Omental fat pad (tissue), 4 donors: ENCODE data around the gene GCK. TPM values are rescaled to one million over a fixed set of nuclear protein-coding genes. Genes with fewer than 3 reads are reported as not detected.

Experiments
- ATAC-seq: fragments of 150-250 bp; one replicate; pipeline ENCODE4 v1.9.1; 2016; ENCODE audit warnings: mild to moderate bottlenecking, moderate library complexity; ENCODE audit not compliant: low FRiP score
- DNase-seq: peaks from one replicate; pipeline ENCODE4 v3.0.0-alpha.2; 2019; ENCODE audit warnings: low spot score
- CTCF ChIP-seq, 3 donors: fragments of 450-650 bp; IDR thresholded peaks; one replicate each; pipeline ENCODE4 v1.5.1; 2016 to 2017; ENCODE audit warnings: antibody characterized with exemption in 3 of 3, mild to moderate bottlenecking in 3 of 3, moderate library complexity in 2 of 3
- total RNA-seq, 4 donors: library from RNA; depleted of rRNA; stranded (reverse); fragments of >200 nt; gene quantifications; one replicate each; pipeline ENCODE4 v1.1.0, GENCODE V29; 2016

GCK gene
- total RNA-seq, 4 donors from 2014 or later, result 0.38 to 3.9 (median 1.1) TPM

- TF ChIP-seq CTCF (IDR thresholded peaks at IDR 0.05), result no peak
- ATAC-seq, result no peak
- no peak for DNase-seq
These were observed 6.7 kb upstream of the GCK start for GRCh38 chr7:44195889-44196288.

- no peak for DNase-seq
- ATAC-seq, result no peak
- no peak for TF ChIP-seq CTCF (IDR thresholded peaks at IDR 0.05)
These were observed 5.4 kb upstream of the GCK start for GRCh38 chr7:44194562-44195145.

- ATAC-seq (no peak), DNase-seq (no peak)
- no peak for TF ChIP-seq CTCF (IDR thresholded peaks at IDR 0.05)
These were observed 4.8 kb upstream of the GCK start for GRCh38 chr7:44194069-44194468.

GRCh38 chr7:44193011-44193802 lies 4.0 kb upstream of the GCK start:
- no peak for ATAC-seq
- no peak for TF ChIP-seq CTCF (IDR thresholded peaks at IDR 0.05)
- no peak for DNase-seq

- ATAC-seq (no peak), DNase-seq (no peak)
- TF ChIP-seq CTCF (IDR thresholded peaks at IDR 0.05), result no peak
These were observed 1.9 kb upstream of the GCK start for GRCh38 chr7:44191171-44191570.

- DNase-seq, result no peak
These were observed 994 bp upstream of the GCK start for GRCh38 chr7:44189993-44190872.

More at GRCh38 chr7:44189993-44190872, 994 bp upstream of the GCK start:
- no peak for ATAC-seq
- no peak for TF ChIP-seq CTCF (IDR thresholded peaks at IDR 0.05)
